ENCODE results near the gene SLC34A1.

SLC34A1 gene

DNA sequence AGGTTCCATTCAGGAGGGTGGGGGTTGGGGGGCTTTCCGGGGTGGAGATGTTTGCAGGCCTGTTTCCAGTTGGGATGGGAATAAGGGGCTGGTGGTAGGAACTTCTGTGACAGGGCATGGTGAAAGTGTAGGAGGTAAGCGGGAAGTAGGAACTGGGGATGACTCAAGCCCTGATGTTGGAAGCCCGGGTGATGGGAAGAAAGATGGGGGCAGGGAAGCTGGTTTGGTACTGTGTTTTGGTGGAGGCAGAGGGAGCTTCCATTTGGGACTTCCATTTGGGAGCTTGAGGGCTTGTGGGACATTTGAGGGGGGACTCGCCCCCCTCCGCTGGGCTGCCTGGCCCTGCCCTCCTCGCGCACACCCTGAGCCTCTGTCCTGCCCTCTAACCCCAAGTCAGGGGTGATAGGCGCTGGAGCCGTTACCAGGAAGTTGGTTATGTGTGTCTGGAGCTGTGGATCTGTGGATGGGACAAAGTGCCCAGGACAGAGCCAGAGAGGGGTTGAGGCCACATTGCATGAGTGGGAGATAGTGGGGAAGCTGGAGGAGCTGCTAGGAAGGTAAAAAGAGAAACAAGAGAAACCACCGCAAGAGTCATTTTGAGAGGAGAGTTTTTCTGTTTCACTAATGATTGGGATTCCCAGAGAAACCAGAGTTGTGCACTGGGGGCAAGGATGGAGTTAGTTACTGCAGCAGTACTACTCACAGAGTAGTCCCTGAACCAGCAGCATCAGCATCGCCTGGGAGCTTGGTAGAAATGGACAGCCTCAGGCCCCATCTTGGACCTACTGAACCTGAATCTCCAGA, 19.9 kb upstream of the SLC34A1 start:
- H3K9ac ChIP-seq (ENCODE audit: low read length): no peak overlapping the region
- no peaks in the 10 kb centered on the region for H3K36me3 ChIP-seq (ENCODE audit: low read length)
- no peak overlapping the region for H3K4me2 ChIP-seq (ENCODE audit: low read depth, low read length, poor library complexity, severe bottlenecking)
- TF ChIP-seq, protein P1, sequence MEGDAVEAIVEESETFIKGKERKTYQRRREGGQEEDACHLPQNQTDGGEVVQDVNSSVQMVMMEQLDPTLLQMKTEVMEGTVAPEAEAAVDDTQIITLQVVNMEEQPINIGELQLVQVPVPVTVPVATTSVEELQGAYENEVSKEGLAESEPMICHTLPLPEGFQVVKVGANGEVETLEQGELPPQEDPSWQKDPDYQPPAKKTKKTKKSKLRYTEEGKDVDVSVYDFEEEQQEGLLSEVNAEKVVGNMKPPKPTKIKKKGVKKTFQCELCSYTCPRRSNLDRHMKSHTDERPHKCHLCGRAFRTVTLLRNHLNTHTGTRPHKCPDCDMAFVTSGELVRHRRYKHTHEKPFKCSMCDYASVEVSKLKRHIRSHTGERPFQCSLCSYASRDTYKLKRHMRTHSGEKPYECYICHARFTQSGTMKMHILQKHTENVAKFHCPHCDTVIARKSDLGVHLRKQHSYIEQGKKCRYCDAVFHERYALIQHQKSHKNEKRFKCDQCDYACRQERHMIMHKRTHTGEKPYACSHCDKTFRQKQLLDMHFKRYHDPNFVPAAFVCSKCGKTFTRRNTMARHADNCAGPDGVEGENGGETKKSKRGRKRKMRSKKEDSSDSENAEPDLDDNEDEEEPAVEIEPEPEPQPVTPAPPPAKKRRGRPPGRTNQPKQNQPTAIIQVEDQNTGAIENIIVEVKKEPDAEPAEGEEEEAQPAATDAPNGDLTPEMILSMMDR (IDR thresholded peaks at IDR 0.05; ENCODE audit: insufficient read depth, low read length, poor library complexity, severe bottlenecking): no peak
- no peak for TF ChIP-seq EZH2phosphoT487 (conservative IDR thresholded peaks at IDR 0.05; ENCODE audit: low read length)
- no peak overlapping the region for H2AFZ ChIP-seq (ENCODE audit: low read depth, low read length, severe bottlenecking)
- no peaks in the 10 kb centered on the region for H4K20me1 ChIP-seq (ENCODE audit: low read depth, low read length)
- H3K4me3 ChIP-seq (ENCODE audit: insufficient read depth, low read length, poor library complexity, severe bottlenecking): no peak overlapping the region
- no peak overlapping the region for H3K27ac ChIP-seq (ENCODE audit: low read depth, low read length)
- no peaks in the 10 kb centered on the region for H3K79me2 ChIP-seq (ENCODE audit: insufficient read depth, low read length)
- H3K9me3 ChIP-seq (ENCODE audit: insufficient read depth, low read length): no peaks in the 10 kb centered on the region
- no peaks in the 10 kb centered on the region for H3K27me3 ChIP-seq (ENCODE audit: low read length)
- no peaks in the 10 kb centered on the region for H3K9me2 ChIP-seq (replicated peaks; ENCODE audit: insufficient read depth, low read length)
- peaks cover 10% of the 10 kb centered on the region; the same call in 1 of the 2 replicates for H3F3A ChIP-seq (ENCODE audit: insufficient read depth)

DNA sequence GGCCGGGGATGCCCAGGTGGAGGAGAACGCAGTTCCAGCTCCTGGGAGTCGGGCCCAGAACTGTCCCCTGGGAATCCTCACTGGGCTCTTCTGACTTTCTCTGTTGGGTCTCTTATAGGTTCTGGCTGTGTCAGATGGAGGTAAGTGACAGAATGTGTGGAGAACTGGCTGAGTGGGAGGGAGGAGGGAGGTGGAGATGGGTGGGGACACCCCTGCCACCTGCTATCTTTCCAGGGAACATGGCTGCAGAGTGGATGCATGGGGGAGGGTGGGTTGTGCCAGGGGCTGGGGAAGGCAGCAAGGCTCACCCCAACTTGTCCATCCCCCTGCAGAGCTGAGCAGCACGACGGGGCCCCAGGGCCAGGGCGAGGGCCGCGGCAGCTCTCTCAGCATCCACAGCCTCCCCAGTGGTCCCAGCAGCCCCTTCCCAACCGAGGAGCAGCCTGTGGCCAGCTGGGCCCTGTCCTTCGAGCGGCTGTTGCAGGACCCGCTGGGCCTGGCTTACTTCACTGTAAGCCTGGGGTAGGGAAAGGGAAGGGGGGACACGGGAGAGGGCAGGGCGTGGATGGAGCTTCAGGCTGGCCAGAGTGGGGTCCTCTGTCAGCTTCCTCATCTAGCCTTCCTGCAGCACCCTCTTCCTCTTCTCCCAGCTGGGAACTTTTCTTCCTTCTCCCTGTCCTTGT, 18.2 kb upstream of the SLC34A1 start:
- no peaks in the 10 kb centered on the region for H3K79me2 ChIP-seq (ENCODE audit: insufficient read depth, low read length)
- H3K9ac ChIP-seq (ENCODE audit: low read length): no peak overlapping the region
- H3K36me3 ChIP-seq (ENCODE audit: low read length): no peaks in the 10 kb centered on the region
- TF ChIP-seq, protein P1 (IDR thresholded peaks at IDR 0.05; ENCODE audit: insufficient read depth, low read length, poor library complexity, severe bottlenecking): no peak
- no peak for TF ChIP-seq EZH2phosphoT487 (conservative IDR thresholded peaks at IDR 0.05; ENCODE audit: low read length)
- H3K9me2 ChIP-seq (replicated peaks; ENCODE audit: insufficient read depth, low read length): no peaks in the 10 kb centered on the region
- no peak overlapping the region for H3K4me2 ChIP-seq (ENCODE audit: low read depth, low read length, poor library complexity, severe bottlenecking)
- H3K27me3 ChIP-seq (ENCODE audit: low read length): no peaks in the 10 kb centered on the region
- H3K9me3 ChIP-seq (ENCODE audit: insufficient read depth, low read length): no peaks in the 10 kb centered on the region
- H2AFZ ChIP-seq (ENCODE audit: low read depth, low read length, severe bottlenecking): no peak overlapping the region
- H3K4me3 ChIP-seq (ENCODE audit: insufficient read depth, low read length, poor library complexity, severe bottlenecking): no peak overlapping the region
- no peaks in the 10 kb centered on the region for H4K20me1 ChIP-seq (ENCODE audit: low read depth, low read length)
- H3F3A ChIP-seq (ENCODE audit: insufficient read depth): peaks cover 10% of the 10 kb centered on the region; the same call in 1 of the 2 replicates
- no peak overlapping the region for H3K27ac ChIP-seq (ENCODE audit: low read depth, low read length)

DNA sequence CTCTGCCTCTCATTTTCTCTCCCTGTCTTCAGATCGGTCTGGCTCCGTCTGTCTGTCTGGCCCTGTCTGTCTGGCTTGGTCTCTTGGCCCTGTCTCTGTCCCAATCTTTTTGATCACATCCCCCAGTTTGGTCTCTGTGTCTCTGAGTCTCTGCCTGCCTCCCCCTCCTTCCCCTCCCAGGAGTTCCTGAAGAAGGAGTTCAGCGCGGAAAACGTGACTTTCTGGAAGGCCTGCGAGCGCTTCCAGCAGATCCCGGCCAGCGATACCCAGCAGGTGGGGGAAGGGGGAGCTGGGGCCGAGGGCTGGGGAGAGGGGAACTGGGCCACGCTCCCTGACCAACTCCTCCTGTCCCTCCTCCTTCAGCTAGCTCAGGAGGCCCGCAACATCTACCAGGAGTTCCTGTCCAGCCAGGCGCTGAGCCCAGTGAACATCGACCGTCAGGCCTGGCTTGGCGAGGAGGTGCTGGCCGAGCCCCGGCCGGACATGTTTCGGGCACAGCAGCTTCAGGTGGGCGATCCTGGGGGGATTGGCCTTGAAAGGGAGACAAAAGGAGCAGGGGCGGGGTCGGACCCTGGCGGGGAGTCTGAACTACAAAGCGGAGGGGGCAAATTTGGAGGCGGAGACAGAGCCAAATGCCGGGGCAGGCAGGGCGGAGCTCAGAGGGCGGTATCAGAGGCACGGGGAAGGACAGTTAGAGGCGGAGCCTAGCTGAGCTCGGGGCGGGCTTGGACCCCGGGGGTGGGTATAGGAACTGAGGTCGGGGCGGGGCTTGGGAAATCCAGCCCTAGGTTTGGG, 17.5 kb upstream of the SLC34A1 start:
- no peak for TF ChIP-seq EZH2phosphoT487 (conservative IDR thresholded peaks at IDR 0.05; ENCODE audit: low read length)
- TF ChIP-seq, protein P1 (IDR thresholded peaks at IDR 0.05; ENCODE audit: insufficient read depth, low read length, poor library complexity, severe bottlenecking): no peak
- no peaks in the 10 kb centered on the region for H3K9me2 ChIP-seq (replicated peaks; ENCODE audit: insufficient read depth, low read length)
- H4K20me1 ChIP-seq (ENCODE audit: low read depth, low read length): no peaks in the 10 kb centered on the region
- H3K27ac ChIP-seq (ENCODE audit: low read depth, low read length): no peak overlapping the region
- H3K27me3 ChIP-seq (ENCODE audit: low read length): no peaks in the 10 kb centered on the region
- H3K9ac ChIP-seq (ENCODE audit: low read length): no peak overlapping the region
- H3F3A ChIP-seq (ENCODE audit: insufficient read depth): peaks cover 7% of the 10 kb centered on the region; the same call in 1 of the 2 replicates
- no peak overlapping the region for H3K4me2 ChIP-seq (ENCODE audit: low read depth, low read length, poor library complexity, severe bottlenecking)
- H3K79me2 ChIP-seq (ENCODE audit: insufficient read depth, low read length): no peaks in the 10 kb centered on the region
- H3K4me3 ChIP-seq (ENCODE audit: insufficient read depth, low read length, poor library complexity, severe bottlenecking): no peak overlapping the region
- H2AFZ ChIP-seq (ENCODE audit: low read depth, low read length, severe bottlenecking): no peak overlapping the region
- H3K9me3 ChIP-seq (ENCODE audit: insufficient read depth, low read length): no peaks in the 10 kb centered on the region
- H3K36me3 ChIP-seq (ENCODE audit: low read length): no peaks in the 10 kb centered on the region

Measured in SU-DHL-6 (cell line).